GM18519 (cell line): ENCODE results near the gene EML1.

ENCODE experiments used
- ATAC-seq: cut with Tn5 transposase; IDR thresholded peaks from one replicate; pipeline ENCODE4 v1.9.1; 2021; ENCODE audit warnings: mild to moderate bottlenecking, moderate library complexity; ENCODE audit not compliant: unreplicated experiment, low FRiP score

EML1 gene

DNA sequence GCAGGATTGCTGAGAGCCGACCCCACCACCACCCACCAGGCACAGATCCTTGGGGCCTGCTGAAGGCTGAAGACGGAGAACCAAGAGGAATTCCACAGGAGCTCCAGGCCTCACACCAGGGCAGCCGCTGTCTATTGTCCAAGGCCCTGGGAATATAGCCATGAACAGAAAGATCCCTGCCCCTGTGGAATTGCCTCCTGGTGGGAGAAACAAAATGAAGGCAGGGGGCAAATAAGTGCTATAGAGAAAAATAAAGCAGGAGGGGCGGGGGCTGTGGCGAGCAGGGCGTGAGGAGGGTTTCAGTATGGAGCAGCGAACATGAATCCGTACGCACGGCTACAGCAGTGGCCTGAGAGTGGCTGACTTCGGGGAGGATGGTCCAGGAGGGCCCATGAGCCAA lies 96.1 kb downstream of the EML1 start:
- no peak for ATAC-seq

DNA sequence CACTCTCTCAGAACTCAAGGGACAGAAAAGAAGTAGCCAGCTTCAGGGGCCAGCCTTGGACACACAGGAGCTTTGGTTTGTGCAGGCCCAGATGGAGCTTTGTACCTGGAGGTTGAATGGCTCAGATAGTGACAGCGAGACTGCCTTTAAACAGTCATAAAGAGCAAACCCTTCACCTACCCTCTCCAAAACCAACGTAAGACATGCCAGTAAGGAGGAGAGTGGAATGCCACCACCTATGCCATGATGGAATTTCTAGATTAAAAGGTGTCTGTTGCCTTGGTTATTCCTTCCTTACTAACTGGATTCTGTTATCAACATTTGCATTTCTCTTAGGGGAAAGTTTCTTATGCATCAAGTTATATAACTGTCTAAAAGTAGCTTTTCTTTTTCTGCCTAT lies 98.1 kb downstream of the EML1 start:
- ATAC-seq = no peak

DNA sequence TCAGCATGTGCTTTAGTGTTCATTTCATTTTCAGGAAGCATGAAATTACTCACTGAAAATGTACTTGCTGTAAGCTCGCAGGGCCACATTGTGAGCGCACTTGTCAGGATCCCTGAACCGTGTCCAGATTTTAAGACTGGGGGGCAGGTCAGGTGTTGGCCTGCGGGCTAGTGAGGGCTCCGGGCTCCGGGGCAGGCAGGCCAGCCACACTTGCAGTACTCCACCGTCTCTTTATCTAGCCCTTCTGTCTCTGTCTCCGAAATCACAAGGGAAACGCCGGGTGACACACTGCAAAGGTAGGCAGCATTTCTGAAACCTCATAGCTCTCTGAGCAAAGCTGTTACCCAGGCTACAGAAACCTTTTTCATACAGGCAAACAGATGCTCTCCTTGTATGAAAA lies 98.7 kb downstream of the EML1 start:
- ATAC-seq = no peak

DNA sequence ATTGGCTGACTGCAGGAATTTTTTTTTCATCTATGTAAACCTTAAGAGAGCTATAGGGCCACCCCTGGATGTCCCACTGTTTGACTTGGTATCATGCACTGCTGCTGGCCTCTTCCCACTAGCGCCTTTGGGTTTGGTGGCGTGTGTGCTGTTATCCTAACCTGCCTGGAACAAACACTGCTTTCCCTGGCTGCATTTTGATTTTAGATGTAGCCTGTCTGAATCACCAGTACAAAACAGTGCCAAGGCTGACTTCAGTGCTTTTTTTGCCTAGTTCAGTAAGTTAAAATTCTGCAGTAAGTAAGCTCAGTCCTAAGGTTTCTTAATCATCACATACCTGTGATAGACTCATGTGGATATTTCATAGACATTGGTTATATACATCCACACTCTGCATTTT lies 99.2 kb downstream of the EML1 start:
- ATAC-seq = no peak

DNA sequence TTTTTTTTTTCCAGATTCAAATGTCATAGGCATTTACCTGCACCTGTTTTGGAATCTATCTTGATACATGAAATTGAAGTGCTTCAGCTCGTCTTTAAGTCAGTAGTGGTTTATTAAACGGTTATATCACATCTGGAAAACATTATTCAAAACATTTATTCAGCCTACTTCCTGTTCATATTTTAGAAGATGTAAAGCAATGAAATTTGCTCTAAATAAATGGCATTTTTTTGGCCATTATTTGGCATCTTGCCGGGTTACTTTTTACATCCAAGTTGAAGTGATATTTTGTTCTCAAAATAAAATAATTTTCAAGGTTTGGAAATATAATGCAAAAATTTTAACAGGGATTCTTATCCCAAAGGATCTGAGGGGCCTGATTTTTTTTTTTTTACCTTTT lies 103.1 kb downstream of the EML1 start:
- ATAC-seq = no peak

DNA sequence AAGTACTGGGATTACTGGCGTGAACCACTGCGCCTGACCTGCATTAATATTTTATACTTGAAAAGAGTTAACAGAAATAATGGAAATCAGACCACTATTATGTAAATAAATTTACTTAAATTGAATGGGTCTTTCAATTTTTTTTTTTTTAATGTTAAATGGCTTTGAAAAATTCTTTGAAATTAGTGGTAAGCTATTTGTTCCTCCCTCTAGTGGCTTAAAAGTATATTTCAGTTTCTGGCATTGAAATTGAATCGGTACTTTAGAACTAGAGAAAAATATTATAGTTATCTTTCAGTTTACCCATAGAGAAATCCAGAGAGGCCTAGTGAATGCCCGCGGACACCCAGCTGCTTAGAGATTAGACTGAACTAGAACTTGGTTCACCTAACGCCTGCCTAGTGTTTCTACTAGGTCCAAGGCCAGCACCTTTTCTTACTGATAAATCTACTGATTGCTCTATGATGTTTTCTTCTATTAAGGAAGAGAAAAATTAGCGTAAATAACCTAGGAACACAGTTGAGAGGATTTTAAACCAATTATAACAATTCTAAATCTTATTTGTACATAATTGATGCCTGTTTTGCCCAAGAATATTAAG lies 106.5 kb downstream of the EML1 start:
- ATAC-seq = no peak

DNA sequence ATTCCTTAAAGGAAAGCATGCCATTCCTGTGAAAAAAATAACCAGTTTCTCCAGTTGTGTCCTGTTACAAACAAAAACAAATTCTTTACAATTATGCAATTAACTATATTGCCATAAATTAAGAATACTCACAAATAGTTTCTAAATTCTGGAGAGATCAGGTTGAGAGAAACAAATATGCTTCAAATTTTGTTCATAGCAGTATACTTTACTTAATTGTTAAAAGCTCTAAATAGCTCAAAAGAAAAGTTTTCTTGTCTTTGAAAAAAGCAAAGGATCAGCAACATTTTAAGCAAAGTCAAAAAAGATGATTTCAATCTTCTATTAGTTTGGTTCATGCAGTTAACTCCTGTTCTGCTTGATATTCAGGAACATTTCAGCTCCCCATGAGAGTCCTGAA lies 109.7 kb downstream of the EML1 start:
- ATAC-seq = no peak

DNA sequence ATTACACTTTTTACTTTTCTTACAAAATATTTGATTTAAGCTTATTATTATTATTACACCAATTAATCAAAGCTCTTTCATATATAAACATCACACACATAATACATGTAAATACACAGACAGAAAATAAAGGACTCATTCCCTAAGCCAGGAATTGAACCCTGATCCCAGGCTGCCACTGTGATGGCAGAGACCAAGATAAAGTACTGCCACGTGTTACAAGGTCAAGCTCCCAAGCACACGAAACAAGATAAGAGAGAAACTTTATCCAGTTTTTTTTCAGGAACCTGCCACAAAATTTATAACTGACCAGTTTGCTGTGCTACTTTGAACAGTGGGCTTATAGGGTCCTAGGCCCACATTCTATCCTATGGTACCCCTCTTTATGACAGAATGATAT lies 111.3 kb downstream of the EML1 start:
- no peak for ATAC-seq

DNA sequence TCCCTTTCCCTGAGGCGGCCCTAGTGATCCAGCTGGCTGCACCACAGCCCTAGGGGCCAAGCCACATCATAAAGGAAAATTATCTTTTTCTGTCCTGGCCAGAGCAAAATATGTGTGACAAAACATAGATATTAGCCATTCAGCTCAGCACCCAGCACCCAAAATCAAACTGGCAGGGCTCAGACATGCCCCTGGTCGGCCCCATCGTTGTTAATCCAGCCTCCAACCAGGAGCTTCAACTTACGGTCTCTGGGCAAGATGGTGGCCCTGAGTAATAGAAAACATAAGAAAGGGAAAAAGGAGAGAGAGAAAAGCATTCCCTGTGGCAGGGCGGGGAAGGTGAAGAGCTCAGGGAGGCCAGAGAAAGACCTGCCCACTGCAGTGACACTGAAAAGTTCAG lies 111.9 kb downstream of the EML1 start:
- ATAC-seq = no peak

DNA sequence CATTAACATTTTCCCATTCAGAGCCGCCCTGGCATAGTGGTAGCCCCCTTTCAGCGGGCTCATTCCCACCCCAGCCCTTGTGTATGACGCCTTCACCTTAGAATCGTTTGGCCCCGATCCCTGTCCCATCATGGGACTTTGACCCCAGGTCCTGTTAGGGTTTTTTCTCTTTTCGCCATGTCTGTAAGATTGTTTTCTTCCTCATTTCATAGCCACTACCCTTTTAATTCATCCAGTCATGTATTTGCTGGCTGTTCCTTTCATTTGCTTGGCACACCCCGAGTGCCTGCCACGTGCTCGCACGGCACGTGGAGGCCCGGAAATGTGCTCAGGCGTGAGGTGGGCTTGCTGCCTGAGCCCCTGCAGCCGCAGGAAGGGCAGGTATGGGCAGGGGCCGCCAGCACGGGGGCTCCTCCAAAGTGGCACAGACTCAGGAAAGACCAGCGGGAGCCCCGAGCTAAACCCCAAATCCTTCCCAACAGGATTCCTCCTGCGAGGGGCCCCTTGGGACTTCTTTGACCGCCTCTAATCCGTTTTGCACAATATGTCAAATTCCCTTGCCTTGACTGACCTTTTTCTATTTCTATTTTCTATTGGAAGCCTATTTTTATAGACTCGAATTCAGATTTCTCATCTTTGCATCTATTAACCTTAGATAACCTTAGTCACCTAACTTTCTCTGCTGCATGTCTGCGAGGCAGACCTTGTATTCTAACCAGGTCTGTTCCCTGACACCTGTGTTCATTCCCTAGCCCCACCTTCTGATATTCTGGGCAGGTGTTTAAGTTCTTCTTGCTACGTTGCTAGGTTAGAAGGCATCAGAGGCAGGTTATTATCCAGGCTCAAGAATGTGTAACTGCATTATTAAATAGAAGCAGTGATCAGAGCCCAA lies 114.8 kb downstream of the EML1 start:
- no peak for ATAC-seq

DNA sequence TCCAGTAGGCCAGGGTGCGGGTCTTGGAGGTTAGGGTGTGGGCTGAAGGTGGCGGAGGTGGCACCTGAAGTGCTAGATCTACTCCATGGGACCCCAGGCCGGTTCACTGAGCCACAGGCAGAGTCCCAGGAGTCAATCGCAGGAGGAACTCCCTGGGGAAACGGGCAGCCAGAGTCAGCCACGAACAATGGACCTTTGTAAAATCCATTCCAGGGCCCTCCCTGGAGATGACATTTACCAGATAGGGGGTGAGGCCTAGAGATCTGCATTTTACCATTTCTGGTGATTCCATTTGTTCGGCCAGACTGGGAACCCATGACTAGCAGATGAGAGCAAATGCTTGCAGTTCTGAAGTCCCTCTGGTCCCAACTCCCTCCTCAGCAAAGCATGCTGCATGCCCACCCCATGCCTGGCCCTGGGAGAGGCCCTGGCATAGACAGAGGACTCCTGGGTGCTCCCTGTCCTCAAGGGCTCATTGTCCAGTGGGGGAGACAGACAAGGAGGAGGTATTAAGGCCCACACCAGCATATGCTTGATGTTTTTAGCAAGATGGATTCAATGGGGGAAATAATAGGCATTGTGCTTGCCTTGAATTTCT lies 115.5 kb downstream of the EML1 start:
- ATAC-seq = no peak

DNA sequence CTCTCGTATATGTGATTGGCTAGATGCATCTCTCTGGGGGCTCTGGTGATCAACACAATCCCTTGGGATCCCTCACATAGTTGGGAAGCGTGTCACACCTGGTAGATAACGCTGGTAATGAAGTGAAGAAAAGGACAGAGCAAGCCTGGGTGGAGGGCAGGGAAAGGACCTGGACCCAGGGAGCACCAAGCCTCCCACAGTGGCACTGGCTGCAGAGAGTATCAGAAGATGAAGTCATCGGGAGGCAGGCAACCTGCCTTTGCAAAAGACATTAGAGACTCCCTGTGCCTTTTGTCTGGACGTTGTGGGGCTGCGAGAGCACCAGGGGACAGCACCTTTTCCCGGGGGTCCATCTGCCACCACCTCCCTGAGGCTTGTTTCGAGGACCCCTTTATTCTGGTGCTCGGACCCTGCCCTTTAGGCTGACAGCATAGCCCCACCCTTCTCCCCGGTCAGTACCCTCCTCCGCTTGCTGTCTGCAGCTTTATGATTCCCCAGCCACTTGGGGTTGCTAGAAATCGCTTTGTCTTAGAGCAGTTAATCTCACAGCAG lies 116.4 kb downstream of the EML1 start:
- no peak for ATAC-seq

DNA sequence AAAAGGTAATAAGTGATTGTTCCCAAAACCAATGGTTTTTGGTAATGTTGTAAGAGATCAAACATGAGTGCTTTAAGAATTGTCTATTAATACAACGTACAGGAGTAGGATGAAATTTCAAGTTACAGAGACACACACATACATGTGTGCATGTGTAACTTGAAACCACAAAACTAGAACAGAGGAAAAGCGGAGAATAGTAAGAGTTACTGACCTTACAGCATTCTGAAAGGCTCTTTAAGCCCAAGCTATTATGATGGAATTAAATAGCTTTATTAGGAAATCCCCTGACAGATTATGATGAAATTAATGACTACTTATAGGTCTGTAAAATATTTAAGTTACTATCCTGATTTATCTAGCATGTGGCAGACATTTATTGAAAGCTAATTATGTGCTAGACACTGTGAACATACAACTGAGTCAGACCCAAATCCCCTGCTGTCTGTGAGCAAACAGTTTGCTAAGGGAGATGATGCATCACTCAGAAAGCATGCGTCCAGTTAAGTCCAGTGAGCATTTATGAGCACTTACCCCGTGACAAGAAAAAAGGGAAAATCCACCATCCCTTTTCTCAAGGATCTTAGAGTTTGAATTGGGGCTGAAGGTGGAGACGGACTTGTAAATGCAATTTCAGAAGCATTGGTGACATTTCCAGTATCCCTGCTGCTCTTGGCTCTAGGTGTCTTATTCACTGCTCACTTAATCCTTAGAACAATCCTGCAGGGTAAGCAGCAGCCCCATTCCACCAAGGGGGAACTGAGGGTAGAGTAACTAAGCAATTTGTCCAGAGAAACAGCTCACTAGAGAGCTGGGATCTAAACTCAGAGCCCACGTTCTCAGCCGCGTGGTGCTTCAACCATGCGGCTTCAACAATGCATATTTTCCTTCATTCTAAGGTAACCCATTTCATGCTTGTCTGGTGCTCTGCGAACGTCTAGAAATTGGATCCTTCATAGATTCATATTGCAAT lies 117.4 kb downstream of the EML1 start:
- ATAC-seq = no peak

DNA sequence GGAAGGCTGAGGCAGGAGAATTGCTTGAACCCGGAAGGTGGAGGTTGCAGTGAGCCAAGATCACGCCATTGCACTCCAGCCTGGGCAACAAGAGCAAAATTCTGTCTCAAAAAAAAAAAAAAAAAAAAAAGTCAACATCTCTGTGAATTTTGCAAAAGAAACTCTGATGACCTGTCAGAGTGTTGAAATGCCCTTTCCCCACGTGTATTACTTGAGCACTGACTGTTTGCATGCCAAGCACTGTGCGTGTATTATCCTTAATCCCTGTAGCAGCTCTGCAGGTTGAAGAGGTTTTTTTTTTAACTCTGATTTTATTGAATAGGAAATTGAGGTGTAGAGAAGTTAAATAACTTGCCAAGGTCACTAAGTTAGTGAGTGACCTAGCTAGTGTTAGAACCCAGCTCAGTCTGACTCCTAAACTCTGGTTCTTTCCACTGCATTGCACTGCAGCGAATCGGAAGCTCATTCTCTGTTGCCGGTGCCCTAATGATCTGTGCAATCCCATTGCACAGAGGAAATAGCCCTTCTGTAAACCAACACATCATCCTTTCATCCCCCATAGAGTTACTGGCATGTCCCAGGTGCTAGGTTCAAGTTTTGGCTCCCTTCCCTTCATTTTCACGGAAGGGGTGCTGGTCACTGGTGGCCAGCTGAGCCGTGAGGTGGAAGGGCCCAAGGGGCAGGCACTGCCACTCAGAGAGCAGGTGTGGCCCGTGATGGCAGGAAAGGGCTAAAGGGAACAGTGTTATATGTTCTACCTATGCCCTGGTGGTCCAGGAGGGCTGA lies 122.3 kb downstream of the EML1 start:
- ATAC-seq = no peak

DNA sequence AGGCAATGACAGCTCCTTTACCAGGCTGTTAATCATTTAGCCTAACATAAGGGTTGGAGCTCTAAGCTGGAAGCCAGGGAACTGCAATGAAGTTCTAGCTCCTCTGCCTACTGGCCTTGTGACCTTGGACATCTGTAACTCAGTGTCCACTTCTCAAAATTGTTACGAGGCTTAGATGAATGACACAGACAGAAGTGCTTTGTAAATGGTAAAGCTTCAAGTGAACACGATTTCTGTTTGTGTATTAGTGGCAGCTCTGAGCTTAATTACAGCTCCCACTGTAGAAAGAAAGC lies 122.8 kb downstream of the EML1 start:
- no peak for ATAC-seq

DNA sequence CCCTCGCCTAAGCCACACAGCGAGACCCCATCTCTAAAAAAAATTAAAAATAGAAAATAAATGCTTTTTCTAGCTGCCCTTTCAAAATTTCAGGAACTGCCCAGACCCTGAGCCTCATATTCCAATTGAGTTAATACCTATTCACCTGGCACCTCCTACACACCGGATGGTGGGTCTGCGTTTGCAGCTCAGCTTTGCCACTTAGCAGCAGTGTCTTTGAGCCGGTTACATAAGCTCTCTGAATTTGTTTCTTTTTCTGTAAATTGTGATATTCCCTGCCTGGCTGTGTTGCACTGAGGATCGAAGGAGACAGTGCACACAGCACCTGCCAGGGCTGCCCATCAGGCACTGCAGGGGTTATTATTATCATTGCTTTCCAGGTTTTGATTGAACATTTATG lies 125.6 kb downstream of the EML1 start:
- ATAC-seq = no peak

DNA sequence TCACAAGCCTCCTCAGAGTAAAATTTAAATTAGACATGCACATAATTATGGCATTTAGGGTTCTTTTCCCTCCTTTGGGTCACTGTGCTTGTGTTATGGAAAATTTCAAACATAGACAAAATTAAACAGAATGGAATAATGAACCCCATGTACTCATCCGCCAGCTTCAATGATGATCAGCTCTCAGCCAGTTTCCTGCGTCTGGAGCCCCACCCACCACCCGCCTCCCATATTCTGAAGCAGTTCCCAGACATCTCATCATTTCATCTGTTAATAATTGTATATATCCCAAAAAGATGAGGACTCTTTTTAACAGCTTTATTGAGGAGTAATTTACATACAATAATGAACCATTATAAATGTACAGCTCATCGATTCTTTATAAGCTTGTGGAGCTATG lies 128.2 kb downstream of the EML1 start:
- ATAC-seq = no peak

DNA sequence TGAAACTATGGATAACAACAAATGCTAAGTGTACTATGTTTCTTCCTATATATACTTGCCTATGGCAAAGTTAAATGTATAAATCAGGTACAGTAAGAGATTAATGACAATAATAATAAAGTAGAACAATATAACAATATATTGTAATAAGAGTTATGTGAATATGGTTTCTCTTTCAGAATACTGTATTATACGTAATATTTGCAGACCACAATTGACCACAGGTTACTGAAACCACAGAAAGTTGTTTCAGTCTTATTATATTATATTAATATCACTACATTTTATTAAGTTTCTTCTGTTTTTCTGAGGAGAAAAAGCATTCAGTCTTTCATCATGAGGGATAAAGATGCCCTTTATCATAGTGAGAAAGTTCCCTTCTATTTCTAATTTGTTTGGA lies 131.2 kb downstream of the EML1 start:
- no peak for ATAC-seq

DNA sequence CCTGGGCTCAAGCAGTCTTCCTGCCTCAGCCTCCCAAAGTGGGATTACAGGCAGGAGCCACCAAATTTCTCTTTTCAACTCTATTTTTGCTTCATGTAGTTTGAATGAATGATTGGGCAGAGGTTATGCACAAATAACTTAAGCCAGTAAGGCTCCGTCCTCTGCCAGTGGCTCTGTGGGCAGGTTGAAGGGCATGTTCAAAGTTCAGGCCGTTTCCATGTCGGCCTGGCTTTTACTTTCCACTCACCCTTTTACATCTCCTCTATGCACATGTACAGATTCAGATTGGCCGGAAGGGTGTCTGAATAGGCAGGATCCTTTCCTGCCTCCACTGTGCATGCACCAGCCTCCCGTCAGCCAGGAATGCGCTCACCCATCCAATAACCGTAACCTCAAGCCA lies 132.3 kb downstream of the EML1 start:
- no peak for ATAC-seq

DNA sequence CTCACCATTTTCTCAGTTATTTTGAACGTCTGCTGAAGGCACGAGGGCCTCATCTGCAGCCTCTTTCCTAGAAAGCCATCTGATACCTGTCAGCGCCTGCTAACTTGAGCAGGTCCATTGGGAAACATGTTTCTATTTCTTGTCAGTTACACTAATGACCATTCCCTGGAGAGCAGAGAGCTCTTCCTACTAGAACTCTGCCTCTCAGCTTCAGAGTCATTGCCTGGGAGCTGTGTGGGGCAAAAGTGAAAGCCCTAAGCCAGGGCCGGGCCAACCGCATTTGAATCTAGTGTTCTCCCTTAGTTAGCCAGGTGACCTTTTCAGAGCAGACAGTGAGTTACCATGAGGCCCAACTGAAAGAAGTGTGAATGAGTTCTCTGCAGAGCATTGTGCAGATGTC lies 135.8 kb downstream of the EML1 start:
- no peak for ATAC-seq
